HuH-7.5 (cell line): ENCODE data around the gene LYPD4.

Source experiments
- DNase-seq: peaks from one replicate; pipeline ENCODE4 v3.0.0; 2011; ENCODE audit warnings: low spot score

The LYPD4 gene

GRCh38 chr19:41850381-41850780 lies 5.9 kb upstream of the LYPD4 start:
- no peak for DNase-seq

DNA sequence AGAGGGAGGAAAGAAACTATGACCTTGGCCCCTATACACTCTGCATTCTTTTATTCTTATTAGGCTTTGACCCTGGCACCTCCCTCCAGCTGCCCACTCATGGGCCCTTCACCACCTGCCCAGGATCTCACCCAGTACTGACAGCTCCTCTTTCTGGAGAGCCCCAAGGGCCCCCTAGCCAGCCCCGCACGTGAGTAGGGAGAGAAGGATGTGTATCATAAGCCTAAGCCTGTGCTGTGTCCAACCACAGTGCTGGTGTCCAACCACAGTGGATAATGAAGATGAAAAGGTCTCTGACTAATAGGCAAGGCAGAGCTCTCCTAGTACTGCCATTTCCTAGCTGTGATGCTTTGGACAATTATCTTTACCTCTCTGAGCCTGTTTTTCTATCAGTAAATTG lies 4.6 kb upstream of the LYPD4 start:
- no peak for DNase-seq

GRCh38 chr19:41848666-41849065 lies 4.2 kb upstream of the LYPD4 start:
- no peak for DNase-seq

GRCh38 chr19:41847351-41848105 lies 3.0 kb upstream of the LYPD4 start:
- no peak for DNase-seq

- DNase-seq, result no peak
Measured at GRCh38 chr19:41845051-41845590, 638 bp upstream of the LYPD4 start.

- DNase-seq, result no peak
Measured at GRCh38 chr19:41845001-41845050, 343 bp upstream of the LYPD4 start, which contains the start of gene DMRTC2. Gene DMRTC2, plus strand, starts transcription at chr19:41845042. Its CDS starts 2,387 bp downstream, at chr19:41847429.

- no peak for DNase-seq
Measured at GRCh38 chr19:41843371-41843770, 1.1 kb downstream of the LYPD4 start.

- no peak for DNase-seq
Measured at GRCh38 chr19:41839211-41839610, 5.3 kb downstream of the LYPD4 start.

DNA sequence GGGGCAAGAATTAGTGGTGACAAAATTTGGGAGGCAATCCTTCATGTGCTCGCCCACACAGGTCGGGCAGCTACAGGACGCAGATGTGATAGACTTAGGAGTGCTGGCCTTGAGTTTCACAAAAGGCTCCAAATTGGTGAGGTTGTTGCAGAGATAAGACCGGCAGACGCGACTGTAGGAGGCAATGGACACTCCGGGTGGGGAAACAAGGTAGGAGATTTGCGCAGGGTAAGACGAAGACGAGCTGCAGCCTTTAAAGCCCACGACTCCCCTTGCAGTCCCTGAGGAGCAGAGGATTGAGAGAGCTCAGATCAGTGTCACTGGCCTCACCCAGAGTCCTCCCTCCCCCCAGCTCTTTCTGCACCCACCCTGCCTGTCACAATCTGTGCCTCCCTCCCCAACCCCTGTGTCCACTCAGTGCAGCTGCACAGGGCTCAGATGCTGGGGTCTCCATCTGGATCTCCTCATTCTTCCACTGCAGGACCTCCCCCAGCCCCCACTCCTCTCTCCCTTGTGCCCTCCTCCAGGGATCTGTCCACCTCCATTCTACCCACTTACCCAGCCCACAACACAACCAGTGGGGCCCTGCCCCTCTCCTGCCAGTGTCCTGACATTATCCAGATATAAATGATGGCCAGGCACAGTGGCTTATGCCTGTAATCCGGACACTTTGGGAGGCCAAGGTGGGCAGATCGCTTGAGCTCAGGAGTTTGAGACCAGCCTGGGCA lies 6.3 kb downstream of the LYPD4 start:
- no peak for DNase-seq

- DNase-seq, result peak; percentile 53
Measured at GRCh38 chr19:41821003-41821735, 23.3 kb downstream of the LYPD4 start.

DNA sequence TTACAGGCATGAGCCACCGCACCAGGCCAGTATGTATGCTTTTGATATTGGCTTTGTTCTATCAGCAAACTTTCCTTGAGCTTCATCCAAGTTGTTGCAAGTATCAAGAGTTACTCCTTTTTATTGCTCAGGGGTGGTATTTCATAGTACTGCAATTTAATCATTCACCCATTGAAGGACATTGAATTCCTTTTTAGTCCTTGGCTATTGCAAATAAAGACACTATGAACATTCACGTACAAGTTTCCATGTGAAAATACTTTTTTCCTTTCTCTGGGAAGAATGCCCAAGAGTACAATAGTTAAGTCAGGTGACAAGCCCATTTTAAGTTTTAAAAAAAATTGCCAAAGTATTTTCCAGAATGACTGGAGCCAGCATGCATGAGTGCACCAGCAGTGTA lies 27.7 kb downstream of the LYPD4 start:
- no peak for DNase-seq

DNA sequence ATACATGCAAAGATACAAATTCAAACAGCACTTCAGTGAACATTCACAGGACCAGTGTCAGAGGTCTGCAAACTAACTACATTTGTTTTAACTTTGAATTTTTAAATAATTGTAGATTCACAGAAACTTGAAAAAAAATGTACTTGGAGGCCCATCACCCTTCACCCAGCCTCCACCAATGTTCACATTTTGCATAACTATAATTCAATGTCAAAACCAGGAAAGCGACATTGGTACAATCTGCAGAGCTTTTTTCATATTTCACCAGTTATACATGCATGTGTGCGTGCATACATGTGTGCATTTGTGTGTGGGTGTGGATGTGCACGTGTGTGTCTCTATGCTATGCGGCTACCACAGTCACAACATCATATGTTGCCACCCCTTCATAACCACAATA lies 29.2 kb downstream of the LYPD4 start:
- DNase-seq, result no peak

DNA sequence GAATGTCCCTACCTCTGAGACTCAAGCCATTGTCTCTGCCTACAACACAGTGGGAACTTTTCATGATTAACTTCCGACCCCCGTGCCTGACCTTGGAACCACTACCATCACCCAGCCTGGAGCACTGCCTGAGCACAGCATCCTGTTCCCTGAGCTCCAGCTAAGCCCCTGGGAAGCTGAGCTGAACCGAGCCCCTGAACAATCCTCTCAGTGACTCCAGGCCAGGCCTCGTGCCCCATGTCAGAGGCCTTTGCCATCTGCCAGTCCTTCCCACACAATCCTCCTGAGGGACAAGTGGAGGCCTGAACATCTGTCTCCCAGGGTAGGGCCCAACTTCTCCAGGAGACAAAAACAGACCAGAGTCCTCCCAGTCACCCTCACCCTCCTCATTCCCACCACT lies 30.6 kb downstream of the LYPD4 start:
- DNase-seq, result no peak

DNA sequence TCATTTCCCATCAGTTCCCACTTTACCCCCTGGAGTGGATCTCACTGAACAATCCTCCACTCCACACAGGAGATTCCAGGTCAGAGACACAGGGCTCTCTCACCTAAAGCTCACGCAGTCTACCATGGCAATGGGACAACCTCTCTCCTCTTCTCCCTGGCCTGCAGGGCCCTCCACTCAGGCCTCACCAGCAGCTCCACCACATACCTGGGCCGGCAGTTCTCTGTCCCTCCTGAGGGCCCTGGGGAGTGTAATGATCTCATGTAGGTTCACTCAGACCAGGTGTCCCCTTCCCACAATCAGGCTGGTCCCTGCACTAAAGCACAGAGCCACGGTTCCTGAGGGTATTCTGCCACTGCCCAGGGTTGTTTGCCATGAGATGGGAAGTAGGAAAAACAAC lies 32.5 kb downstream of the LYPD4 start:
- no peak for DNase-seq

- DNase-seq, result no peak
Measured at GRCh38 chr19:41811036-41811435, 33.4 kb downstream of the LYPD4 start.

DNA sequence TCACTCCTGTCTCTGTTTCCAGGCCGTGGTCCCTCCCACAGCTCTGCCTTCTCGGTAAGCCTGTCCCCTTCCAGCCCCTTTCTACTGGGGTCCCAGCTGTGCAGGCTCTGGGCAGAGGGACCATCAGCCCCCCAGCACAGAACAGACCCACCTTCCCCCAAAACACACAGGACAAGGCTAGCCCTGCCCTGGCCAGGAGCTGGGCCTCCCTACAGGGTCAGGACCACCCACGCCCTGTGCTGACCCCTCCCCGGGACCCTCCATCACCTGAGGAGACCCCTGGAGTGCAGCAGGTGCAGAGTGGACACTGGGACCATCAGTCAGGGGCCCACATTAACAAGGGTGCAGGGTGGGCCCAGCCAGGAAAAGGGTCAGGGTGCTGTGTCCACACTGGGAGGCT lies 34.2 kb downstream of the LYPD4 start:
- DNase-seq, result no peak

- no peak for DNase-seq
Measured at GRCh38 chr19:41808663-41809566, 35.6 kb downstream of the LYPD4 start.

- DNase-seq, result no peak
Measured at GRCh38 chr19:41807176-41807575, 37.3 kb downstream of the LYPD4 start.

- no peak for DNase-seq
Measured at GRCh38 chr19:41804336-41804735, 40.1 kb downstream of the LYPD4 start.

DNA sequence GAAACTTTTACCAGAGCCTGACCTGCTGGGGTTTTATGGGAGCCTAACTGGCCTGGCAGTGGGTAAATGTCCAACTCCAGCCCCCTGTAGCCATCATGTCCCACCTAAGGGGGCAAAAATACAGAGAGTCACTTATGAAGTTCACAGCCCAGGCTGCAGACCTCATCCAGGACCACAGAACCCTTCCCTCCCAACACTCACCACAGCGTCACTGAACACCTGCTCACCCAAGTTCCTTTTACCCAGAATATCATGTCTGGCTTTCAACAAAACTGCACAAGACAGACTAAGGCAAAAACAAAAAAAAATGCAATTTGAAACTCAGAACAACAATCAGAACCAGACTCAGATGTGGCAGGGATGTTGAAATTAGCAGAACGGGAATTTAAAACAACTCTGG lies 41.7 kb downstream of the LYPD4 start:
- no peak for DNase-seq

GRCh38 chr19:41801792-41802211 lies 42.7 kb downstream of the LYPD4 start:
- DNase-seq, result no peak

- DNase-seq, result no peak
Measured at GRCh38 chr19:41801031-41801430, 43.5 kb downstream of the LYPD4 start.
